Measurements from ENCODE around the gene C16orf86. TPM values are rescaled to one million over a fixed set of nuclear protein-coding genes. Genes with fewer than 3 reads are reported as not detected.

The C16orf86 gene
- total RNA-seq, 3 donors from 2014 or later (not counting 1 experiment from before 2014, with no cell fraction given), result 3.5 to 4.4 (median 3.6) TPM

GRCh38 chr16:67659675-67660563 lies 6.7 kb upstream of the C16orf86 start, which contains the start of gene ACD:
TSS of gene ACD (minus strand) at chr16:67660260. CDS start at chr16:67660220, 40 bp downstream.
- peak within 1 kb of the TSS; percentile 67 for H3K4me3 ChIP-seq (ENCODE audit: low read length)
- H3K4me3 Mint-ChIP-seq, result peak within 1 kb of the TSS; percentile 94
- WGBS (ENCODE audit: insufficient coverage), result under 1% methylated on average over 83 of the region's 83 CpGs
- H3K4me1 Mint-ChIP-seq, result peaks cover 0 to 35% of the 10 kb centered on the region in 2 donors
- peaks cover 18% of the 10 kb centered on the region for H3K36me3 ChIP-seq (ENCODE audit: control insufficient read depth, insufficient read depth, low read length)
- peak within 1 kb of the TSS; percentile 91 for H3K27ac ChIP-seq (ENCODE audit: low read length)
- DNase-seq (peak; percentile 95 to 96), ATAC-seq (peak; percentile 75 to 91 (median 78))
- H3K27ac Mint-ChIP-seq, result peak within 1 kb of the TSS; percentile 93 to 94
- peaks cover 26% of the 10 kb centered on the region for H3K4me1 ChIP-seq (ENCODE audit: control insufficient read depth, insufficient read depth, low read length)
- H3K27me3 ChIP-seq (ENCODE audit: control insufficient read depth, insufficient read depth, low read length), result no peaks in the 10 kb centered on the region
- no peaks in the 10 kb centered on the region for H3K27me3 Mint-ChIP-seq (ENCODE audit: low read depth in 2 of 2)
- TF ChIP-seq CTCF (IDR thresholded peaks at IDR 0.05), result no peak
- H3K9me3 ChIP-seq (ENCODE audit: control insufficient read depth, insufficient read depth, low read length), result no peaks in the 10 kb centered on the region
- intact Hi-C loops (cut with micrococcal nuclease), result loop anchor here (1.0 to 2.0 kb wide), 2 partner anchors 97 to 180 kb away; partner anchors contain the start of gene CTCF
- H3K36me3 Mint-ChIP-seq, result no peaks in the 10 kb centered on the region
- H3K9me3 Mint-ChIP-seq, result no peaks in the 10 kb centered on the region

- H3K9me3 Mint-ChIP-seq, result no peaks in the 10 kb centered on the region
- ATAC-seq (peak; percentile 78 to 92 (median 85)), DNase-seq (peak; percentile 87 to 98)
- intact Hi-C loops (cut with micrococcal nuclease), result loop anchor here (1.0 to 2.0 kb wide), 2 partner anchors 98 to 180 kb away; partner anchors contain the start of gene CTCF
- peaks cover 26% of the 10 kb centered on the region for H3K4me1 ChIP-seq (ENCODE audit: control insufficient read depth, insufficient read depth, low read length)
- H3K36me3 ChIP-seq (ENCODE audit: control insufficient read depth, insufficient read depth, low read length), result peaks cover 18% of the 10 kb centered on the region
- H3K4me3 Mint-ChIP-seq, result peak within 1 kb of the TSS; percentile 94
- H3K4me1 Mint-ChIP-seq, result peaks cover 0 to 33% of the 10 kb centered on the region in 2 donors
- H3K27ac Mint-ChIP-seq, result peak within 1 kb of the TSS; percentile 93 to 94
- WGBS (ENCODE audit: insufficient coverage), result under 1% methylated on average over 48 of the region's 48 CpGs
- no peaks in the 10 kb centered on the region for H3K36me3 Mint-ChIP-seq
- peak within 1 kb of the TSS; percentile 91 for H3K27ac ChIP-seq (ENCODE audit: low read length)
- H3K4me3 ChIP-seq (ENCODE audit: low read length), result peak within 1 kb of the TSS; percentile 67
- TF ChIP-seq CTCF (IDR thresholded peaks at IDR 0.05), result no peak
- H3K27me3 Mint-ChIP-seq (ENCODE audit: low read depth in 2 of 2), result no peaks in the 10 kb centered on the region
- no peaks in the 10 kb centered on the region for H3K27me3 ChIP-seq (ENCODE audit: control insufficient read depth, insufficient read depth, low read length)
- H3K9me3 ChIP-seq (ENCODE audit: control insufficient read depth, insufficient read depth, low read length), result no peaks in the 10 kb centered on the region
Observed at GRCh38 chr16:67660564-67661028, 6.0 kb upstream of the C16orf86 start, which contains the start of gene PARD6A. TSS of gene PARD6A (plus strand) at chr16:67660960. CDS start at chr16:67661039, 79 bp downstream.

GRCh38 chr16:67661101-67661761 lies 5.4 kb upstream of the C16orf86 start:
- H3K4me3 Mint-ChIP-seq, result peak overlapping the region; percentile 79
- DNase-seq, result peak in 1 of 2 donors; percentile 59
- Histone ChIP-seq H3K27ac (ENCODE audit: low read length) (peak overlapping the region; percentile 78), H3K27me3 (ENCODE audit: control insufficient read depth, insufficient read depth, low read length) (no peaks in the 10 kb centered on the region), H3K9me3 (ENCODE audit: control insufficient read depth, insufficient read depth, low read length) (no peaks in the 10 kb centered on the region), H3K36me3 (ENCODE audit: control insufficient read depth, insufficient read depth, low read length) (peaks cover 15% of the 10 kb centered on the region), H3K4me1 (ENCODE audit: control insufficient read depth, insufficient read depth, low read length) (peaks cover 32% of the 10 kb centered on the region), H3K4me3 (ENCODE audit: low read length) (peak overlapping the region; percentile 47)
- H3K4me1 Mint-ChIP-seq, result peaks cover 0 to 31% of the 10 kb centered on the region in 2 donors
- H3K27me3 Mint-ChIP-seq (ENCODE audit: low read depth in 2 of 2), result no peaks in the 10 kb centered on the region
- H3K9me3 Mint-ChIP-seq, result no peaks in the 10 kb centered on the region
- ATAC-seq, result peak in 1 of 3 donors; percentile 6
- no peaks in the 10 kb centered on the region for H3K36me3 Mint-ChIP-seq
- 17% methylated on average over 39 of the region's 39 CpGs for WGBS (ENCODE audit: insufficient coverage)
- no peak for TF ChIP-seq CTCF (IDR thresholded peaks at IDR 0.05)
- H3K27ac Mint-ChIP-seq, result peak overlapping the region; percentile 93 to 94
- intact Hi-C loops (cut with micrococcal nuclease), result loop anchor here (2.0 kb wide), 1 partner anchor 98 kb away; the partner anchor contains the start of gene CTCF
